Measurements from ENCODE around the gene CASR. TPM values are rescaled to one million over a fixed set of nuclear protein-coding genes. Genes with fewer than 3 reads are reported as not detected.

The CASR gene
- total RNA-seq, 1 experiment from 2014 or later = not detected

GRCh38 chr3:122318620-122319019, 135.2 kb downstream of the CASR start:
- Histone ChIP-seq H3K79me2 (ENCODE audit: low read length) (no peaks in the 10 kb centered on the region), H3K4me3 (ENCODE audit: low read length) (no peak overlapping the region), H2AFZ (ENCODE audit: low read length) (no peak overlapping the region), H3K9me3 (ENCODE audit: low read length) (no peaks in the 10 kb centered on the region), H3K9ac (ENCODE audit: low read length) (no peak overlapping the region), H3K36me3 (ENCODE audit: insufficient read depth, low read length) (no peaks in the 10 kb centered on the region), H3K9me2 (replicated peaks; ENCODE audit: insufficient read depth, low read length) (no peaks in the 10 kb centered on the region), H3K27ac (ENCODE audit: low read length) (no peak overlapping the region), H3K27me3 (ENCODE audit: low read length) (no peaks in the 10 kb centered on the region), H3K4me1 (ENCODE audit: low read length) (no peaks in the 10 kb centered on the region), H3K4me2 (ENCODE audit: low read depth, low read length, poor library complexity, severe bottlenecking) (no peak overlapping the region), H4K20me1 (ENCODE audit: insufficient read depth, low read depth, low read length) (no peaks in the 10 kb centered on the region)
- DNase-seq = no peak

- no peak overlapping the region for H3K9ac ChIP-seq (ENCODE audit: low read length)
- no peak for DNase-seq
- no peak overlapping the region for H3K4me3 ChIP-seq (ENCODE audit: low read length)
- no peaks in the 10 kb centered on the region for H3K4me1 ChIP-seq (ENCODE audit: low read length)
- no peaks in the 10 kb centered on the region for H3K79me2 ChIP-seq (ENCODE audit: low read length)
- no peaks in the 10 kb centered on the region for H4K20me1 ChIP-seq (ENCODE audit: insufficient read depth, low read depth, low read length)
- no peak overlapping the region for H2AFZ ChIP-seq (ENCODE audit: low read length)
- H3K9me2 ChIP-seq (replicated peaks; ENCODE audit: insufficient read depth, low read length) = no peaks in the 10 kb centered on the region
- H3K27me3 ChIP-seq (ENCODE audit: low read length) = no peaks in the 10 kb centered on the region
- H3K4me2 ChIP-seq (ENCODE audit: low read depth, low read length, poor library complexity, severe bottlenecking) = no peak overlapping the region
- no peaks in the 10 kb centered on the region for H3K9me3 ChIP-seq (ENCODE audit: low read length)
- H3K36me3 ChIP-seq (ENCODE audit: insufficient read depth, low read length) = no peaks in the 10 kb centered on the region
- no peak overlapping the region for H3K27ac ChIP-seq (ENCODE audit: low read length)
These were observed 138.9 kb downstream of the CASR start for GRCh38 chr3:122322095-122323075.

DNA sequence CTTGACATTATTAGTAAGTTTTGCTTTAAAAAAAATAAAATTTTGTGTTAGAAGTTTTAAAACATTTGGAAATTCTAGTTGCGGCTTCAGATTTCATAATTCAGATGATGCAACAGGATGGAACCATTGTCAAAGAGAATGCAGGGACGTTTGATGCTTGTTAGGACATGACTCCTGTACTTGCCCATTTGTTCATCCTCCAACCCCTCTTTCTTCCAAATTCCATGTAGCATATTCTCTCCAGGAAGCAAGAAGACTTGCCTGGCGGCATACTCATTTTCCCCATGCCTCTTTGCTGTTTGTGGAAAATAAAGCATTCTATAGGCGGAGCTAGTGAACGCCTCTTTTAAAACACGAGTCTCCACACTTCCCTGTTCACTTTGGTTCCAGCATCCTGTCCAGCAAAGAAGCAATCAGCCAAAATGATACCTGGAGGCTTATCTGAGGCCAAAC, 141.4 kb downstream of the CASR start, which contains the start of gene CSTA:
Gene CSTA (plus strand): TSS at position 378 of the 453 bp plus-strand sequence. CDS start 45 bp downstream, at position 423.
- Histone ChIP-seq H3K9ac (ENCODE audit: low read length) (no peak within 1 kb of the TSS), H3K36me3 (ENCODE audit: insufficient read depth, low read length) (no peaks in the 10 kb centered on the region), H3K27ac (ENCODE audit: low read length) (no peak within 1 kb of the TSS), H2AFZ (ENCODE audit: low read length) (no peak within 1 kb of the TSS), H3K4me3 (ENCODE audit: low read length) (no peak within 1 kb of the TSS), H3K9me2 (replicated peaks; ENCODE audit: insufficient read depth, low read length) (no peaks in the 10 kb centered on the region), H3K27me3 (ENCODE audit: low read length) (no peaks in the 10 kb centered on the region), H3K9me3 (ENCODE audit: low read length) (no peaks in the 10 kb centered on the region), H3K4me1 (ENCODE audit: low read length) (no peaks in the 10 kb centered on the region), H3K79me2 (ENCODE audit: low read length) (no peaks in the 10 kb centered on the region), H4K20me1 (ENCODE audit: insufficient read depth, low read depth, low read length) (no peaks in the 10 kb centered on the region), H3K4me2 (ENCODE audit: low read depth, low read length, poor library complexity, severe bottlenecking) (no peak within 1 kb of the TSS)
- no peak for DNase-seq

- DNase-seq = no peak
- H3K9ac ChIP-seq (ENCODE audit: low read length) = no peak overlapping the region
- H3K4me1 ChIP-seq (ENCODE audit: low read length) = no peaks in the 10 kb centered on the region
- no peaks in the 10 kb centered on the region for H3K9me3 ChIP-seq (ENCODE audit: low read length)
- no peaks in the 10 kb centered on the region for H3K27me3 ChIP-seq (ENCODE audit: low read length)
- no peak overlapping the region for H3K27ac ChIP-seq (ENCODE audit: low read length)
- no peaks in the 10 kb centered on the region for H4K20me1 ChIP-seq (ENCODE audit: insufficient read depth, low read depth, low read length)
- no peaks in the 10 kb centered on the region for H3K79me2 ChIP-seq (ENCODE audit: low read length)
- no peak overlapping the region for H2AFZ ChIP-seq (ENCODE audit: low read length)
- H3K9me2 ChIP-seq (replicated peaks; ENCODE audit: insufficient read depth, low read length) = no peaks in the 10 kb centered on the region
- no peak overlapping the region for H3K4me3 ChIP-seq (ENCODE audit: low read length)
- no peak overlapping the region for H3K4me2 ChIP-seq (ENCODE audit: low read depth, low read length, poor library complexity, severe bottlenecking)
- no peaks in the 10 kb centered on the region for H3K36me3 ChIP-seq (ENCODE audit: insufficient read depth, low read length)
These were observed 142.3 kb downstream of the CASR start for GRCh38 chr3:122325769-122326168.

- Histone ChIP-seq H3K9me2 (replicated peaks; ENCODE audit: insufficient read depth, low read length) (no peaks in the 10 kb centered on the region), H3K4me3 (ENCODE audit: low read length) (no peak overlapping the region), H4K20me1 (ENCODE audit: insufficient read depth, low read depth, low read length) (no peaks in the 10 kb centered on the region), H3K4me2 (ENCODE audit: low read depth, low read length, poor library complexity, severe bottlenecking) (no peak overlapping the region), H3K9ac (ENCODE audit: low read length) (no peak overlapping the region), H3K27ac (ENCODE audit: low read length) (no peak overlapping the region), H3K36me3 (ENCODE audit: insufficient read depth, low read length) (no peaks in the 10 kb centered on the region), H3K79me2 (ENCODE audit: low read length) (no peaks in the 10 kb centered on the region), H3K27me3 (ENCODE audit: low read length) (no peaks in the 10 kb centered on the region), H3K9me3 (ENCODE audit: low read length) (no peaks in the 10 kb centered on the region), H2AFZ (ENCODE audit: low read length) (no peak overlapping the region; the same call in 1 of the 2 replicates), H3K4me1 (ENCODE audit: low read length) (no peaks in the 10 kb centered on the region)
- DNase-seq = no peak
These were observed 148.4 kb downstream of the CASR start for GRCh38 chr3:122331886-122332285.

DNA sequence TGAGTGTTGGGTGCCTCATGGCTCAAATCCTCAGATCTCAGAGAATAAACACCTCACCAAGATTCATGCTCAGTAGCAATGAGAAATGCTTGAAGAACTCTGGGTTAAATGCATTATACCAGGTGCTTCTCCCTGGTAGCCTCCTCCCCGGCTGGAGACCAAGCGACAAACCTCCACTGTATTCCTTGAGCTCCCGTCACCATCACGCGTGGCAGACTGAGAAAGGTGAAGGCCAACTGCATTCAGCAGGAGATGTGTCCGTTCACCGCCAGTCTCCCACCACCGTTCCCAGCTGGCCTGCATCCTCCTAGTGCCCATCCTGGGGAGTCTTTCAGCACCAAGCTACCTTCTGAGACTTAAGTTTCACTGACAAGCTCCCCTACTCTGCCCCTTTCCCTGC, 149.1 kb downstream of the CASR start:
- no peak overlapping the region for H3K4me3 ChIP-seq (ENCODE audit: low read length)
- no peaks in the 10 kb centered on the region for H3K9me2 ChIP-seq (replicated peaks; ENCODE audit: insufficient read depth, low read length)
- no peak overlapping the region for H2AFZ ChIP-seq (ENCODE audit: low read length)
- H3K79me2 ChIP-seq (ENCODE audit: low read length) = no peaks in the 10 kb centered on the region
- H3K9ac ChIP-seq (ENCODE audit: low read length) = no peak overlapping the region
- no peak overlapping the region for H3K27ac ChIP-seq (ENCODE audit: low read length)
- no peaks in the 10 kb centered on the region for H3K4me1 ChIP-seq (ENCODE audit: low read length)
- no peaks in the 10 kb centered on the region for H3K36me3 ChIP-seq (ENCODE audit: insufficient read depth, low read length)
- no peak for DNase-seq
- no peak overlapping the region for H3K4me2 ChIP-seq (ENCODE audit: low read depth, low read length, poor library complexity, severe bottlenecking)
- no peaks in the 10 kb centered on the region for H3K27me3 ChIP-seq (ENCODE audit: low read length)
- H4K20me1 ChIP-seq (ENCODE audit: insufficient read depth, low read depth, low read length) = no peaks in the 10 kb centered on the region
- no peaks in the 10 kb centered on the region for H3K9me3 ChIP-seq (ENCODE audit: low read length)

Other genes with a start within 250 kb of the CASR start
- gene ILDR1, start 161.4 kb upstream of the CASR start, total RNA-seq (2014; rRNA removed; shearing (Covaris generic); ENCODE audit: low replicate concordance) = 0.52 and 0.76 TPM in 2 replicates
- gene CD86, start 128.3 kb upstream of the CASR start, total RNA-seq (2014; rRNA removed; shearing (Covaris generic); ENCODE audit: low replicate concordance) = 8.5 and 24.4 TPM in 2 replicates
- gene CSTA, start 141.6 kb downstream of the CASR start, total RNA-seq (2014; rRNA removed; shearing (Covaris generic); ENCODE audit: low replicate concordance) = 3.8 and 10.5 TPM in 2 replicates
- gene MIX23, start 199.6 kb downstream of the CASR start, total RNA-seq (2014; rRNA removed; shearing (Covaris generic); ENCODE audit: low replicate concordance) = 45.8 and 54.0 TPM in 2 replicates
- gene FAM162A, start 200.5 kb downstream of the CASR start, total RNA-seq (2014; rRNA removed; shearing (Covaris generic); ENCODE audit: low replicate concordance) = 138 and 197 TPM in 2 replicates
- 5.3 and 7.1 TPM in 2 replicates for gene WDR5B, start 232.4 kb downstream of the CASR start, total RNA-seq (2014; rRNA removed; shearing (Covaris generic); ENCODE audit: low replicate concordance)